H9 (cell line): ENCODE data around the gene SLX4. TPM values are rescaled to one million over a fixed set of nuclear protein-coding genes. Genes with fewer than 3 reads are reported as not detected.
A peak's percentile ranks its signal among the peaks of the same experiment; 100 is the strongest.

ENCODE experiments used
- DNase-seq: peaks from one replicate; pipeline ENCODE4 v3.0.0-alpha.2; 2017
- H2AFZ ChIP-seq: one replicate; pipeline ENCODE4 v1.6.1; 2013; ENCODE audit warnings: mild to moderate bottlenecking, low read length, control low read depth, moderate library complexity
- H2AK5ac ChIP-seq: 2 replicates; pipeline ENCODE4 v1.6.1; 2013; ENCODE audit warnings: low read length, control low read depth, mixed read lengths; ENCODE audit not compliant: insufficient read length
- H2BK120ac ChIP-seq: one replicate; pipeline ENCODE4 v1.6.1; 2013; ENCODE audit warnings: low read depth, mild to moderate bottlenecking, low read length, control low read depth, inconsistent platforms; ENCODE audit not compliant: poor library complexity, severe bottlenecking
- H2BK12ac ChIP-seq: 2 replicates; pipeline ENCODE4 v1.6.1; 2013; ENCODE audit warnings: low read length, control low read depth, mixed read lengths, low read depth; ENCODE audit not compliant: insufficient read length
- H2BK15ac ChIP-seq: 2 replicates; pipeline ENCODE4 v1.6.1; 2013; ENCODE audit warnings: low read depth, low read length, control low read depth
- H2BK20ac ChIP-seq: one replicate; pipeline ENCODE4 v1.6.1; 2013; ENCODE audit warnings: low read depth, mild to moderate bottlenecking, low read length, control low read depth, inconsistent platforms; ENCODE audit not compliant: poor library complexity, severe bottlenecking
- H2BK5ac ChIP-seq: 2 replicates; pipeline ENCODE4 v1.6.1; 2013; ENCODE audit warnings: low read length, control low read depth, mixed read lengths; ENCODE audit not compliant: insufficient read length
- H3K14ac ChIP-seq: 2 replicates; pipeline ENCODE4 v1.6.1; 2013; ENCODE audit warnings: low read length, control low read depth; ENCODE audit not compliant: insufficient read depth
- H3K18ac ChIP-seq: 2 replicates; pipeline ENCODE4 v1.6.1; 2013; ENCODE audit warnings: low read depth, mild to moderate bottlenecking, mixed read lengths, low read length, control low read depth; ENCODE audit not compliant: insufficient read length
- H3K23ac ChIP-seq: 2 replicates; pipeline ENCODE4 v1.6.1; 2013; ENCODE audit warnings: low read length, control low read depth, mixed read lengths, low read depth; ENCODE audit not compliant: insufficient read length
- H3K23me2 ChIP-seq: 2 replicates; pipeline ENCODE4 v1.6.1; 2013; ENCODE audit warnings: low read depth, mild to moderate bottlenecking, mixed read lengths, low read length, control low read depth; ENCODE audit not compliant: insufficient read length, poor library complexity, severe bottlenecking
- H3K27ac ChIP-seq: 2 replicates; pipeline ENCODE4 v1.5.1; 2013; ENCODE audit warnings: low read length, control low read depth, mixed read lengths, low read depth; ENCODE audit not compliant: insufficient read length
- H3K27me3 ChIP-seq: 2 replicates; pipeline ENCODE4 v1.6.1; 2013; ENCODE audit warnings: low read length, control low read depth, inconsistent platforms; ENCODE audit not compliant: insufficient read depth
- H3K4ac ChIP-seq: 2 replicates; pipeline ENCODE4 v1.6.1; 2013; ENCODE audit warnings: low read depth, mild to moderate bottlenecking, control low read depth, inconsistent platforms, low read length, moderate library complexity
- H3K4me1 ChIP-seq: 2 replicates; pipeline ENCODE4 v1.6.1; 2013; ENCODE audit warnings: low read length, control low read depth, inconsistent platforms; ENCODE audit not compliant: insufficient read depth
- H3K4me2 ChIP-seq: 2 replicates; pipeline ENCODE4 v1.6.1; 2013; ENCODE audit warnings: low read length, control low read depth, mixed read lengths; ENCODE audit not compliant: insufficient read length, insufficient read depth
- H3K56ac ChIP-seq: 2 replicates; pipeline ENCODE4 v1.6.1; 2013; ENCODE audit warnings: low read depth, mild to moderate bottlenecking, mixed read lengths, low read length, control low read depth; ENCODE audit not compliant: insufficient read length
- H3K79me1 ChIP-seq: 2 replicates; pipeline ENCODE4 v1.6.1; 2013; ENCODE audit warnings: low read depth, mild to moderate bottlenecking, moderate library complexity, low read length, control low read depth, inconsistent platforms; ENCODE audit not compliant: insufficient read depth, poor library complexity, severe bottlenecking
- H3K79me2 ChIP-seq: 2 replicates; pipeline ENCODE4 v1.6.1; 2013; ENCODE audit warnings: low read length, control low read depth, inconsistent platforms; ENCODE audit not compliant: insufficient read depth
- H3K9ac ChIP-seq: 2 replicates; pipeline ENCODE4 v1.6.1; 2013; ENCODE audit warnings: low read length, control low read depth, mixed read lengths; ENCODE audit not compliant: insufficient read length; ENCODE audit errors: extremely low read depth
- H3K9me3 ChIP-seq: one replicate; pipeline ENCODE4 v1.6.1; 2013; ENCODE audit warnings: low read depth, low read length, inconsistent platforms; ENCODE audit not compliant: control insufficient read depth
- H3T11ph ChIP-seq: one replicate; pipeline ENCODE4 v1.6.1; 2013; ENCODE audit warnings: mild to moderate bottlenecking, low read length, control low read depth, inconsistent platforms
- H4K20me1 ChIP-seq: one replicate; pipeline ENCODE4 v1.6.1; 2013; ENCODE audit not compliant: control insufficient read depth, insufficient read length, insufficient read depth
- H4K5ac ChIP-seq: 2 replicates; pipeline ENCODE4 v1.6.1; 2013; ENCODE audit warnings: low read depth, mild to moderate bottlenecking, mixed read lengths, low read length, control low read depth; ENCODE audit not compliant: insufficient read length
- H4K8ac ChIP-seq: replicated peaks from 2 replicates; pipeline ENCODE4 v1.6.1; 2013; ENCODE audit warnings: low read length, control low read depth, mixed read lengths, low read depth; ENCODE audit not compliant: insufficient read length
- H4K91ac ChIP-seq: 2 replicates; pipeline ENCODE4 v1.6.1; 2013; ENCODE audit warnings: low read depth, mild to moderate bottlenecking, moderate library complexity, mixed read lengths, low read length, control low read depth; ENCODE audit not compliant: insufficient read length
- H3K27ac Mint-ChIP-seq, 3 experiments: 2 replicates in 2 of 3; 3 replicates in 1 of 3; pipeline ENCODE4 v1.8.0; 2020 to 2021; ENCODE audit warnings: mixed read lengths in 3 of 3, mild to moderate bottlenecking in 1 of 3, moderate library complexity in 1 of 3
- H3K27me3 Mint-ChIP-seq: 2 replicates; pipeline ENCODE4 v1.8.0; 2021; ENCODE audit warnings: low read depth, mild to moderate bottlenecking, moderate library complexity, mixed read lengths
- H3K36me3 Mint-ChIP-seq, 3 experiments: 2 replicates in 2 of 3; 3 replicates in 1 of 3; pipeline ENCODE4 v1.8.0; 2020 to 2021; ENCODE audit warnings: low read depth in 3 of 3, mixed read lengths in 3 of 3; ENCODE audit not compliant: insufficient read depth in 1 of 3
- H3K4me1 Mint-ChIP-seq, 2 experiments: 2 replicates each; pipeline ENCODE4 v1.8.0; 2020; ENCODE audit warnings: mixed read lengths in 2 of 2
- H3K4me3 Mint-ChIP-seq, 2 experiments: 2 replicates in 1 of 2; 3 replicates in 1 of 2; pipeline ENCODE4 v1.8.0; 2020 to 2021; ENCODE audit warnings: mild to moderate bottlenecking in 2 of 2, mixed read lengths in 2 of 2, moderate library complexity in 1 of 2
- H3K9me3 Mint-ChIP-seq, 2 experiments: 2 replicates in 1 of 2; 3 replicates in 1 of 2; pipeline ENCODE4 v1.8.0; 2020; ENCODE audit warnings: mild to moderate bottlenecking in 2 of 2, mixed read lengths in 2 of 2, moderate library complexity in 1 of 2
- CTCF ChIP-seq: fragments of 200-600 bp; sonication (generic); conservative IDR thresholded peaks from 3 replicates; pipeline ENCODE4 v1.8.0; 2021; ENCODE audit warnings: antibody characterized with exemption, mild to moderate bottlenecking
- WGBS: extraction: QIAGEN DNeasy Blood & Tissue Kit; methylation state at CpG from one replicate; pipeline ENCODE4 v1.1.7; 2013; ENCODE audit warnings: missing lambda C conversion rate, low lambda C conversion rate, mixed read lengths; ENCODE audit not compliant: insufficient read length; ENCODE audit errors: extremely low coverage; 5-methylcytosine and 5-hydroxymethylcytosine counted together
- total RNA-seq: library from RNA; stranded (reverse); gene quantifications from 2 replicates; pipeline ENCODE4 v1.2.1, GENCODE V29; 2021

The SLX4 gene
- total RNA-seq, 1 experiment from 2014 or later, result 9.9 TPM

- WGBS, result no CpG with 5 or more reads among the region's 18 CpGs
- no peak overlapping the region for H2BK120ac ChIP-seq
- H3K27ac Mint-ChIP-seq, result peak overlapping the region in 2 of 3 experiments; percentile 32 to 68; a peak in 3 of 7 replicates
Observed at GRCh38 chr16:3651461-3652372, 40.3 kb upstream of the SLX4 start.

More at GRCh38 chr16:3651461-3652372, 40.3 kb upstream of the SLX4 start:
- Histone ChIP-seq H3K9ac (no peak overlapping the region), H3K23me2 (no peaks in the 10 kb centered on the region), H2AK5ac (no peak overlapping the region), H2AFZ (no peak overlapping the region), H3K4me1 (peaks cover 2% of the 10 kb centered on the region; the same call in 1 of the 2 replicates), H3K27me3 (no peaks in the 10 kb centered on the region), H3K9me3 (no peaks in the 10 kb centered on the region), H3K27ac (no peak overlapping the region), H2BK5ac (no peak overlapping the region), H3K79me2 (no peaks in the 10 kb centered on the region), H3K56ac (no peak overlapping the region), H2BK20ac (no peak overlapping the region), H4K91ac (no peak overlapping the region), H3T11ph (no peak overlapping the region), H3K18ac (no peak overlapping the region), H3K14ac (no peak overlapping the region), H3K4me2 (no peak overlapping the region), H2BK15ac (no peak overlapping the region), H3K23ac (no peak overlapping the region), H2BK12ac (no peak overlapping the region), H4K20me1 (peaks cover 2% of the 10 kb centered on the region), H3K79me1 (no peaks in the 10 kb centered on the region), H4K5ac (no peak overlapping the region), H3K4ac (no peak overlapping the region), H4K8ac (no peak overlapping the region)
- Mint-ChIP-seq H3K36me3 (peaks cover 17 to 43% (median 25%) of the 10 kb centered on the region in 3 experiments), H3K27me3 (no peaks in the 10 kb centered on the region), H3K4me1 (peaks cover 31 to 37% of the 10 kb centered on the region in 2 experiments), H3K4me3 (no peak overlapping the region), H3K9me3 (no peaks in the 10 kb centered on the region)
- DNase-seq, result no peak
- no peak for TF ChIP-seq CTCF
